Measurements from ENCODE around the gene RERE.

DNA sequence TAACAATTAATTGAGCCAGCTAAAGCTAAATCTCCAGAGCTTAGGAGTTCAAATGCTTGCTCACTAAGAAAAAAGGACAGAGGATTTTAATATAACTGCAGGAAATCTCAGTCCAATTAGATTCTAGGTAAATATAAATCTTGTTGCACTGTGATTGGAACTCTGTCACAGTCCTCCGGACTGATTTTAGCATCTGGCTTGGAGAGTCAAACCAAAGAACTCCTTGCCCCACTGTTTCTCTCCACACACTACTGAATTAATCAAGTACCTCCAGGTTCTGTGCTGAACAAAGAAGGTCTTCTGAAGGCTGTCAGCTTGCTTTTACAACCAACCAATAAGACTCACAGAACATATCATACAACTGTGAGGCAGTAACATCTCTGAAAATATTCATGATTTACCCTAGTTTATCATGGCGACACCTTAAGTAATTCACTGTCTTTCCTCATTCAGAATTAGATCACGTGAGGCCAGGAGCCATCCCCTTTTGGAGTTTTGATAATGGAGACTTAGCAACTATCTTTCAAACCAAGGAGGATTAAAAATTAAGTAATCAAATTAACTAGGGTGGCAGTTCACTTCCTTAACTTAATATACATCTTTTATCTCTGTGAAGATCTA lies 176.0 kb downstream of the RERE start:
- TF ChIP-seq, protein P1, sequence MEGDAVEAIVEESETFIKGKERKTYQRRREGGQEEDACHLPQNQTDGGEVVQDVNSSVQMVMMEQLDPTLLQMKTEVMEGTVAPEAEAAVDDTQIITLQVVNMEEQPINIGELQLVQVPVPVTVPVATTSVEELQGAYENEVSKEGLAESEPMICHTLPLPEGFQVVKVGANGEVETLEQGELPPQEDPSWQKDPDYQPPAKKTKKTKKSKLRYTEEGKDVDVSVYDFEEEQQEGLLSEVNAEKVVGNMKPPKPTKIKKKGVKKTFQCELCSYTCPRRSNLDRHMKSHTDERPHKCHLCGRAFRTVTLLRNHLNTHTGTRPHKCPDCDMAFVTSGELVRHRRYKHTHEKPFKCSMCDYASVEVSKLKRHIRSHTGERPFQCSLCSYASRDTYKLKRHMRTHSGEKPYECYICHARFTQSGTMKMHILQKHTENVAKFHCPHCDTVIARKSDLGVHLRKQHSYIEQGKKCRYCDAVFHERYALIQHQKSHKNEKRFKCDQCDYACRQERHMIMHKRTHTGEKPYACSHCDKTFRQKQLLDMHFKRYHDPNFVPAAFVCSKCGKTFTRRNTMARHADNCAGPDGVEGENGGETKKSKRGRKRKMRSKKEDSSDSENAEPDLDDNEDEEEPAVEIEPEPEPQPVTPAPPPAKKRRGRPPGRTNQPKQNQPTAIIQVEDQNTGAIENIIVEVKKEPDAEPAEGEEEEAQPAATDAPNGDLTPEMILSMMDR (conservative IDR thresholded peaks at IDR 0.05), result no peak
- TF ChIP-seq EZH2 (IDR thresholded peaks at IDR 0.05; ENCODE audit: low read depth), result no peak

Data from PC-9 (cell line).